DMS53 treated with DMSO at 0.1 percent for 48 hours (cell line): ENCODE results near the gene ZC3H7A.
A peak's percentile ranks its signal among the peaks of the same experiment; 100 is the strongest.

Experiments
- DNase-seq: peaks from one replicate; lab custom pipeline; 2025; ENCODE audit not compliant: unreplicated experiment; lab: John Stamatoyannopoulos, UW

Gene ZC3H7A

DNA sequence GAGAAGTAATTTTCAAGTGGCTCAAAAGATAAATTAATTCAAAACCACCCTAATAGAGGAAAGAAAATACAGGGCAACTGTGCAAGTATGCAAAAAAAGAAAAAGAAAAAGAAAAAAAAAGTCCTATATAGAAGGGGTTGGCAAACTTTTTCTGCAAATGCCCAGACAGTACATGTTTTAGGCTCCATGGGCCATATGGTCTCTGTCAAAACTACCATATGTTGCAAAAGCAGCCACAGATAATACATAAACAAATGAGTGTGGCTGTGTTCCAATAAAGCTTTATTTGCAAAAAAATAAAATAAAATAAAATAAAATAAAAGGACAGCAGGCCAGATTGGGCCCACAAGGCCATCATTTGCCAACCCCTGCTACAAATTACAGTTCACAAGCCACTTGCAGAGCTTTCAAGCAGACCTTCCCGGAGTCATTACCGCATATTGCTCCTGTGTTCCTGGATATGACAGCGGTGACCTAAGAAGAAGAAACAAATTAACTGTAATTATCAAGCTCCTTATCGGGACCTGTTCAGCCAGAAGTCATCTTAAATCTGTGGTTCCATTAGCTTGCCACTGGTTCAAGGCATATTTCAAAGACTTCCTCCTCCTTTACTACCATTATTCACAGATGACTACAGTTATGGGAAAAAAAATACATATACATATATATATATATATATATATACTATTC is 15.9 kb downstream of the ZC3H7A start:
- DNase-seq = no peak

DNA sequence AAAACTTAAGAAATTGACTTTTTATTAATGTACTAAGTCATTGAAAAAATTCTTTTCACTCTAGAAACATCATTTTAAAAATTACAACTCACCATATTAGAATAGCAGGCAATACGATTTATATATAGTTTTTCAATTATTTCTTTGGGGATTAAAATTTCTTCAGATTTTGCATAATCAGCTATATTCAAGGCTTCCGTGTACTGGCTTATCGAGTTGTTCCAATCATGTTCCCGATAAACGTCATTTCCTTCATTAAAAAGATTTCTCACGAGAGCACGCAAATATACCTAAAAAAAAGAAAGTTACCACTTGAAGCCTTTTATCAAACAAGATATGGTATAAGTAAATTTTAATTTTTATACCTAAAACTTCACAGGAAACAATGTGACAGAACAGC is 18.0 kb downstream of the ZC3H7A start:
- DNase-seq = no peak

DNA sequence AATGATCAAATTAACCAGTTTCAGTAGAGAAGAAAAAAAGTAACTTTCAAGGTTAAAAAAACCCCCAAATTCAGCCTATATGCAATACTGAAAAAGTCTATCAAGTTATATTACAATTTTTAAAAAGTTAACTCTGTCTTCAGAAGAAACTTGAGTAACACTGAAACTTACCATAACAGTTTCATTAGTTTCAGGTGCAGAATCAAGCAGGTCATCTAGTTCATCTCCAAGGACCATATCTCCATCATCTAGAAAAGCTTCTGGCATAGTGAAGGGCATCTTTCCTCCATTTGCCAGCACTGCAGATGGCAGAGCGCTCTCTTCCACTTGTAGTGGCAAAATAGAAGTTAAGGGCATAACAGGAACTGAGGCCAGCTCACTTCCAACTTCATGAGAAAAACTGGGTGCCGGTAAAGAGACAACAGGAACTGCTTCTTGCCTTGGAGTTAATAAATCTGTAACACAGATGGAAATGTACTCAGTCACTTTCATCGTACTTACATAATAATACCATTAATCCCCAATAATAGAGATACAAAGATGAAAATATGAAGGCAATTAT is 22.9 kb downstream of the ZC3H7A start:
- DNase-seq = no peak

DNA sequence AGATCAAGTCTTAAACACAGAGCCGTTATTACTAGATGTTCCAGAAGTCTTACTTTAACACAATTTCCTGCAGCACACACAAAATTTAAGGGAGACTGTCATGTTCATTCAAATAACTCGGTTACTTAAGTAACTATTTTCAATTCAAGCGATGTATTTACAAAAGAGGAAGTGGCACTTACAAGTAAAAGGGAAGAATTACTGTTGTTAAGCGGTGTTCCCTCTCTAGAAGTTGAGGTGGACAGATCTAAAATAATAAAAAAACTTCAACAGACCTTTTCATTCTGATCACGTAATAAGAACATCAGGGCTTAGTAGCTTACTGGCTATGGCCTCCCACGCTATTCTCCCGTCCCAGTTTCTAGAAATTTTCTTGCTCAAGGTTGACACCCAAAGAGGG is 28.2 kb downstream of the ZC3H7A start:
- DNase-seq = no peak

DNA sequence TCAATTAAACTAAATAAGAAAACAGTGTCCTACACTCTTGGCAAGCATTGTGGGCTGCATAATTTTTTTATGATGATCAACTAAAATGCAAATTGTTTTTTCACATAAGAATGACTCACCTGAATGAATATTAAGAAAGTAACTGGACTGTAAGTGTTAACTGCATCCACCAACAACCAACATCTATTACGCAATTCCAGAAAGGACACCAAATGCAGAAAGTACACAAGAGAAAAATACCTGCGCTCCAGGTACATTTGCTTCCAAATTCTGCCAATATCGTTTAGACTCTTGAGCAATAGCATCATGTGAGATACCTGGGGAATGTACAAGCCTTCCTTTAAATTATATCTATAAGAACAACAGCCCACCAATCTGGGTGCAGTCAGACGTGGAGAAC is 34.6 kb downstream of the ZC3H7A start:
- no peak for DNase-seq

DNA sequence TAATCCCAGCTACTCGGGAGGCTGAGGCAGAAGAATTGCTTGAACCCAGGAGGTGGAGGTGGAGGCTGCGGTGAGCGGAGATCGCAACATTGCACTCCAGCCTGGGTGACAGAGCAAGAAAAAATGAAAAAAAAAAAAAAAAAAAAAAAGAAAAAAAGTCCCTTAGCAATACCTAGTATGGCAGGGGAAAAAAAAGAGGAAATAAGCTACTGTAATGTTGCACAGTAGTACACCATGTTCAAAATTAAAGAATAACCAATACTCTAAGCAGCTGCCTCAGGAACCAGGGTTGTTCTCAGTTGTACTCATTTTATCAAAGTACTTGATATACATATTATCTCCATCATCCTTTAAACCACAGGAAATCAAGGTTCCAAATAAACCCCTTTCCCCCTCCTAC is 37.1 kb downstream of the ZC3H7A start:
- no peak for DNase-seq

DNA sequence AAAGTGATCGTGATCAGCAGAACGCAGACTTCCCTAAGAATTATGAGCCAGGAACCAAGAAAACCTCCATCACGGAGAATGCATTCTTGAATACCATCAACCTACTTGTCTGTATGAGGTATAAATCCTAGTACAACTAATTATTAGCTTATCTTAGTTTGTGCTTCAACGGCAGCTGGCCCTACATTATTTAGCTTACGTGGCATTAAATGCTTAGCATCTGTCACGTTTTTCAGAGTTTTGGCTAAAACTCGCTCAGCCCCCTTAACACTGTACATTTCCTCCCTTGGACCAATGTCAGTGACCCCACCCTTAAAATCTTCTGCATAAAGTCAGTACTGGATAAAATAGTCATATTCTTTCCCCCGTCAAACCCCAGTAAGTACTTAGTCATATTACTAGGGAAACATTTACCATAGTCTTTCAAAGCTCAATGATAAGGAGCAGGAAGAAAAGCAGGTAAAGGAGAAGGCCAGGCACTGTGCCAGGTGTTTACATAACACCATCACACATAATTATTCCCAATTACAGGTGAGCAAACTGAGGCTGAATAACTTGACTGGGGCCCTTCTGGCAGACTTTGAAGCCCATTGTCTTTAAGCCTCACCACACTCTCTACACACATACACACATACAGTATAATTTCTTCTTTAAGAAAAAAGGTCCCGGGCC is 37.8 kb downstream of the ZC3H7A start:
- peak; percentile 41 for DNase-seq

DNA sequence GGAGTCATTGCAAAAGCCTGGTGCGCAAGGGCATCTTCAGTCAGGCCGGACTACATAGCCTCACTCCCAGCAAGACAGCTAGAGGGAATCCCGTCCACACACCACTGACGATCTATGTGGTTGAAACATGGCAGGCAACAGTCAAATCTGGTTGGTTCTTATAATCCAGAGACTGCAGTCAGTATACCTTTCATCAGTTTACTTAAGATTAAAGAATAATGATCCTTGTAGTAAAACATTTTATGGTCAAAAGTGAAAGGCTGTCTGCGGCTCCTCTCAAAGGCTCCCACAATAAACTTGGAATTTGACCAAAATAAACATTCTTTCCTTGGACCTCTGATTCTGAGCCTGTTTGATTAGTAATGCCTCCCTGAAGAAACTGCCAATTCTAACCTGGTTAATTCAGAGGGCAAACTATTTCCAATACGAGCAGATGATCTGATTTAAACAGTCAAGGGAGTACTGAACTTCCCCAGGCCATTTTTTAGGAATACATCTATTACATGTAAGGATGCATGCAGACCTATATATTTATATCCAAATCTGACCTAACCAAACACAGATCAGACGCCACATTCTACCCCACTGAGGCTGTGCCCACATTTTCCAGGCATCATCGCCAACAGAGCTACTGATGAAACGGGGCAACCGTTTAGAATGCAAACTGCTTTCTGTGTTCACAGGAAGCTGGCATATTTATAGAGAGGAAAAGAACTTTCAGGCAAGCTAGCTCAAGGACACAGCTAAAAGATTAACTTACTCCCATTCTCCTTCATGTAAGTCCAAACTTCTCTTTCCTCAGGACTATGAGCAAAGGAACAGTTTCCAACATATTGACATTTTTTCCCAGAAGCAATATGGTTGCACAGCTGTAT is 39.1 kb downstream of the ZC3H7A start:
- peak; percentile 20 for DNase-seq

DNA sequence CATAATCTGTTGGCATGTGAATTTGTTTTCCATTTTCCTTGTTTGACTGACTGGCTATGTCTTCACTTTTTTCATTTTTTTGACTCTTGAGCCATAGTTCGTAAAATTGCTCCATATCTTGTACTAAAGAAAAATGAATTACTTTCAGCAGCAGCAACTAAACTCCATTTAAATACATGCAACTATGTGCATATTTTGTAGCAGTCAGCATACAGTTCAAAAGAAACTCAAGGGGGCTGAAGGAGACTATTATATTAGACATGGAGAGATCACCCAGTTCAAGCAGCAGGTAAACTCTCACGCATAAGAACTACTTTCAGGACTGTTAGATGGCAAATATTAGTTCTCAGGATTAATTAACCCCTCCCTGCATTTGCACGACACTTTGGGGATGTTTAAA is 40.8 kb downstream of the ZC3H7A start:
- no peak for DNase-seq

DNA sequence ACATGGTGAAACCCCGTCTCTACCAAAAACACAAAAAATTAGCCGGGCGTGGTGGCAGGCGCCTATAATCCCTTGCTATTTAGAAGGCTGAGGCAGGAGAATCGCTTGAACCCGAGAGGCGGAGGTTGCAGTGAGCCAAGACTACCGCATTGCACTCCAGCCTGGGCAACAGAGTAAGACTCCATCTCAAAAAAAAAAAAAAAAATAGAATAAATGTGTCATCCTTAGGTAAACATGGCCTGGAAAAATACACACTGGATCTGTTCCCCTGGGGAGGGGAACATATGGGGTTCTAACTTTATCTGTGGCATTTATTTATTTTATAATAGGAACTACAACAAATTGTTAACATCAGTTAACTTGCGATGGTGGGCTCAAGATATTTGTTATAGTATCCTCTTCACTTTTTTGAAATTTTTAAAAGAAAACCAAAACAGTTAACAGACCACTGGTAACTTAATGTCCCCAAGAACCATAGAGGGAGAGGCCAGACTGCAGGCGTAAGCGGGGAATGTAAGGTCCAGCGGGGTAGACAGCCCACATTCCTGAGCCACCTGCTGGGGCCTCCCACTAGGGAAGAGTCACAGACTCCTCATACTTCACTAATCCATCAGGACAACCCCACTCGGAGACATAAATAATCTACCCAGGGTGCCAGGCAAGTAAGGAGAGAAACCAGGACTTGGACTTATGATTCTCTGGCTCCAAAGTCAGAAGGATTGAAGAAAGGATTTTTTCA is 41.9 kb downstream of the ZC3H7A start:
- DNase-seq = peak; percentile 52

DNA sequence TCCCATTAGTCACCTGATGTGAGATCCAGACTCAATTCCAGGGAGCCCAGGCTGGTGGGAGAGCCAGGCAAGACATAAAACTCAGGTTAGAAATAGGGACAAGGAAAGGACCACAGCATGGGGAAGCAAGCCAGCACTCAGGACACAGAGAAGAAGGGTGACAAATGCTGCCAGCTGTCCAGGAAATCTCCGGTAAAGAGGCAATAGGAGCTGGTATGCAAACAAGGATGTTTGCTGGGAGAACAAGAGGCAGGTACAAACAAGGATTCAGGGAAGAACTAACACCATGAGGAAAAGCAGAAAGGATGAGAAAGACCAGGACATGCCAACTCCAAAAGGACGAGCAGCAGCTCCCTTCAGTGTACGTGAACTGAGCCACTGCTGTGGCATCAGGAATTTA is 44.2 kb downstream of the ZC3H7A start:
- peak; percentile 86 for DNase-seq

DNA sequence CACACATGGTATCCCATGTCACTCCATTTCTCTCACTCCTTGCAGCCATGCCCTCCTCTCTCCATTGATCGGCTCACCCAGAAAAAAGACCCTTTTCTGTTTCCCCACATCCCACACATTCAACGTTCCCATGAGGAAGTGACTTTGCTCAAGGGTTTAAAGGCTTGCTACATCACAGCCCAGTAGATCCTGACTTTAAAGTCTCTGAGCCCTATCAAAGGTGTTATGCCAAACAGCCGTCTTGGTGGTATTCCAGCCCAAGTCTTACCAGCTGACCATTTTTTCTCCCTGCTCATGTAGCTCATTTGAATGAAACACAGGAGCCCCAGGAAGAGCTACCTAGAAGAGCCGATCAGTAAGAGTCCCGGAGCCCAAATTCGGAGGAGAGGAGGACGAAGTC is 47.0 kb downstream of the ZC3H7A start:
- DNase-seq = no peak

DNA sequence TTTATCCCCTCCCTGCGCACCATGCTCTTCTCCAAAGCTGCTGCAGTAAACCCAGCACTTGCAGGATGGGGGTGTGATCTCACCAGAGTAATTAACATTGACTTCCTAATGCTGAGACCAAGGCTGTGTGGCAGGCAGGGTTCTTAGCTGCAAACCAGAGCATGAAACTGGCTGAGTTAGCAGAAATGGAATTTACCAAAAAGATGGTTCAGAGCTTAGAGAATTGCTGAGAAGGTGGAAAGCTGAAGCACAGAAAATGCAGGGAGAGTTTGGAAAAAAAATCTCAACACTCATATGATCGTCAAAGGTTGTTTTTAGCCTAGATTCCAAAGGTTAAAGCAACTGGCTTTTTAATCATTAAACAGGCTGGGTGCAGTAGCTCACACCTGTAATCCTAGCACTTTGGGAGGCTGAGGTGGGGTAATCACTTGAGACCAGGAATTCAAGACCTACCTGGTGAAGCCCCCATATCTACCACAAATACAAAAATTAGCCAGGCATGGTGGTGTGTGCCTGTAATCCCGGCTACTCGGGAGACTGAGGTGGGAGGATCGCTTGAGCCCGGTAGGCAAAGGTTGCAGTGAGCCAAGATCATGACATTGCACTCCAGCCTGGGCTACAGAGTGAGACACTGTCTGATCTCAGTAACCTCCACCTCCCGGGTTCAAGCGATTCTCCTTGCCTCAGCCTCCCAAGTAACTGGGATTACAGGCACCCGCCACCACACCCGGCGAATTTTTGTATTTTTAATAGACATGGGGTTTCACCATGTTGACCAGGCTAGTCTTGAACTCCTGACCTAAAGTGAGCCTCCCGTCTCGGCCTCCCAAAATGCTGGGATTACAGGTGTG is 48.4 kb downstream of the ZC3H7A start:
- DNase-seq = peak; percentile 51

DNA sequence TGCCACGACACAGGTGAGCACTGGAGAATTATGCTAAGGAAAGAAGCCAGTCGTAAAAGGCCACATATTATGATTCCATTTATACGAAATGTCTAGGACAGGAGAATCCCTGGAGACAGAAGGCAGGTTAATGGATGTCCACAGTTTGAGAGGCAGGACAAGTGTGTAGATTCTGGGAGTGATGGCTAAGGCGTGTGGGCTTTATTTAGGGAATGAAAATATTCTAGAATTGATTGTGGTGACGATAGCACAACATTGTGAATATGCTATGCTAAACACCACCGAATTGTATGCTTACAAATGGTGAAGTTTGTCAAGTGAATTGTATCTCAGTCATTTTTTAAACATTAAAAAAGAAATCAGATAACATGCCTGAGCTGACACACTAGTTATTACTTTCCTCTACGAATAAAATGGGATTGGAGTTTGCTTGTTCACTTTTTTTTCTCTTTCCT is 49.1 kb downstream of the ZC3H7A start:
- DNase-seq = no peak

DNA sequence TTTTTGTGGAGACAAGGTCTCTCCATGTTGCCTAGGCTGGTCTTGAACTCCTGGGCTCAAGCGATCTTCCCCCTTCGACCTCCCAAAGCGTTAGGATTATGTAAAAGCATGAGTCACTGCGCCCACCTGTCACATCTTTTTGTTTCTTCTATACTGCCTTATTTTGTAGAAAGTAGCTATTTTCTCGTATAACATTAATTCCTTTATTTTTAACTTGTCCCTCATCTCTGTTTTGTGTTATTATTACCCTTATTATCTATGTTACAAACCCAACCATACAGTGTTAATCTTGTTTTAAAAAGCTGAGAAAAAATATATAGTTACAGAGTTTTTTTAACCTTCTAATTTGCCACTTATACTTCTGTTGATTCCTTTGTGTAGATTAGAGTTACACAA is 53.0 kb downstream of the ZC3H7A start:
- DNase-seq = no peak

DNA sequence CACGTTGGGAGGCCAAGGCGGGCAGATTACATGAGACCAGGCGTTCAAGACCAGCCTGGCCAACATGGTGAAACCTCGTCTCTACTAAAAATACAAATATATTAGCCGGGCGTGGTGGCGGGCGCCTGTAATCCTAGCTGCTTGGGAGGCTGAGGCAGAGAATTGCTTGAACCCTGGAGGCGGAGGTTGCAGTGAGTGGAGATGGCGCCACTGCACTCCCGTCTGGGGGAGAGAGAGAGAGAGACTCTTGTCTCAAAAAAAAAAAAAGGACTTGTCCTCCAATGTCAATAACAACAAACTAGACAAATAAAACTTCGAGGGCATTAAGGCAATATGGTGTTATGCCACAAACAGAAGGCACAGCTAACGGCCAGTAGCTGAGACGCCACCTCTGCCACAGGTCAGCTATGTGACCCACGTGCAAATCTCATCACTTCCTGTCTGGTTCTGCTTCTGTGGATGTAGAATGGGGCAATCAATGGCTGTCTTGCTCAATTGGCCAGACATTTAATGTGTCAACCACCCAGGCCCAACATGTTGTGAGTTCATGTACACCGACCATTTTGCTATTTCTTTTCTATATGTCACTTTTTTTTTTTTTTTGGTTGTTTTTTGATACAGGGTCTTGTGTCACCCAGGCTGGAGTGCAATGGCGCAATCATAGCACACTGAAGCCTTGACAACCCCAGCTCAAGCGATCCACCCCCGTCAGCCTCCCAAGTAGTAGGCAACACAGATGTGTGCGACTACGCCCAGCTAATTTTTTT is 53.6 kb downstream of the ZC3H7A start:
- DNase-seq = peak; percentile 32

DNA sequence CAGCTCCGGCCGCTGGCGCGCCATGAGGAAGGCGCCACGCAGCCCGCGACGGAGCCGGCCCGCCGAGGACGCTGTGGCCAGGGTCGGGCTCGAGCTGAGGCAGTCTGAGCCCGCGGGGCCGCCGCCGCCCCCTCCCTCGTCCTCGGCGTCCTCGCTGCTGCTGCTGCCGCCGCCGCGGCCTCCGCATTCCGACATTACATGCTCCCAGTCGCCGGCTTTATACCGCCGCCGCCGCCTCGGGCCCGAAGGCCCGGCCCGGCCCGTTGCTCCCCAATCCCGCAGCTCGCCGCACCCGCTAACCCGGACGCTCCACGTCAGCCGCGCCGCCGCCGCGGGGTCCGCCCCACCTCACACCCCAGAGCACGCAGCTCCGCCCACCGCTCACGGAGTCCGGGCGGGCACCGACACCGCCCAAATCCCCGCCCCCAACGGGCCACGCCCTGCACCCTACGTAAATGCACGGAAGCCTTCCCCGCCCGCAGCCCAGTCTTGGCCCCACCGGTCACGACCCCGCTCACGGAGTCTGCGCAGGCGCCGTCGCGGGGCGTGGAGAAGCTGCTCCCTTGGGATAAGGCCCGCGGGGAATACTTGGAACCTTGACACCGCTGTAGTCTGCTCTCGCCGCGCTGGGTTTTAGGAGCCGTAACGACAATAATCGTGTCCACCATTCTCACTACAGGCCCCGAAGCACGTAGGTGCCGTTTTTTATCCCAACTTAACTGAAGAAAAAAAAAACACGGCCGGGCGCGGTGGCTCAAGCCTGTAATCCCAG is 54.3 kb downstream of the ZC3H7A start, which contains the start of gene TXNDC11:
Gene TXNDC11 (minus strand): TSS at position 322 of the 772 bp plus-strand sequence. CDS start 127 bp downstream, at position 195.
- DNase-seq = peak; percentile 85

DNA sequence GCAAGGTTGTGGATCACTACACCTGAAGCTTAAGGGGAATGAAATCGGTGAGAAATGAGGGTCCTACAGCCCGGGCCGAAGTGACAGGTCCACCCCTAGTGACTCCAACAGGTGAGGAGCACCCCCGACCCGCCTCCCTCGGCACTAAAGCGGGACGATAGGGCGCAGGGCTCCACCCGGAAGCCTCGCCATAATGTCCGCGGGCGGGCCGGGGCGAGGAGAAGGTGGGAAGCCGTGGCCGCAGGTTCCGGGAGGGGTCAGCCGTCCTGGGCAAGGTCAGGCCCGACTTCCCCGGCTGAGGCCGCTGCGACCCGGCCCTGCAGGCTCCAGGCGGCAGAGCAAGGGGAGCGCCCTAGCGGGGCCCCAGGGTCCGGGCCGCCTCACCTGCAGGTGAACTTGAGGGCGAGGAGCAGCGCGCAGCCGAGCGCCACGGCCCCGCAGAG is 54.9 kb downstream of the ZC3H7A start:
- DNase-seq = no peak
